ENCODE measurements around the gene ADAD2. TPM values are rescaled to one million over a fixed set of nuclear protein-coding genes. Genes with fewer than 3 reads are reported as not detected.

Gene ADAD2
- total RNA-seq: not detected in 2 replicates

DNA sequence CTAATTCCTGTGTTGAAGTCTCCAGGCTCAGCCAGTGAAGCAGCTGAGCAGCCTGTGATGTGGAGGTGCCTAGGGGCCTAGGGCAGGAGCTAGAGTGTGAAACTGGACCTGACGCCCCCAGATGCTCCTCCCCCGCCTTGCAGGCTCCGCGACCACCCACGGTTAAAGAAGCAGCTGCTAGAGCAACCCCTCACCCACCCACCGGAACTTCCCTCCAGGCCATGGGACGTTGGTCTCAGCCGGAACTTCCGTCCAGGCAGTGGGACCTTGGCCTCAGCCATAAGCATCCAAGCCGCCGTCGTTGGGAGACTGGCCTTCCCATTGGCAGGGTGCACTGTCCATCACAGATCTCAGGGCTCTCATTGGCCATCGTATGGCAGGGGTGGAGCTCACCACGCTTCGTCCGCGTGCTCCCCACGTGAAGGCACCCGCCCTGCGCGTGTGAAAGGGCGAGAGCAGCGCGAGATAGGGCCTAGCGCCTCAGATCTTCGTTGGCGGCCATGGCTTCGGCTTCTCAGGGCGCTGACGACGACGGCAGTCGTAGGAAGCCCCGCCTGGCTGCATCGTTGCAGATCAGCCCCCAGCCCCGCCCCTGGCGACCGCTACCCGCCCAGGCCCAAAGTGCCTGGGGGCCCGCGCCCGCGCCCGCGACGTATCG, at the start of gene ADAD2:
TSS of gene ADAD2 (plus strand) at position 427 of the 658 bp plus-strand sequence. CDS start at position 501, 74 bp downstream.

DNA sequence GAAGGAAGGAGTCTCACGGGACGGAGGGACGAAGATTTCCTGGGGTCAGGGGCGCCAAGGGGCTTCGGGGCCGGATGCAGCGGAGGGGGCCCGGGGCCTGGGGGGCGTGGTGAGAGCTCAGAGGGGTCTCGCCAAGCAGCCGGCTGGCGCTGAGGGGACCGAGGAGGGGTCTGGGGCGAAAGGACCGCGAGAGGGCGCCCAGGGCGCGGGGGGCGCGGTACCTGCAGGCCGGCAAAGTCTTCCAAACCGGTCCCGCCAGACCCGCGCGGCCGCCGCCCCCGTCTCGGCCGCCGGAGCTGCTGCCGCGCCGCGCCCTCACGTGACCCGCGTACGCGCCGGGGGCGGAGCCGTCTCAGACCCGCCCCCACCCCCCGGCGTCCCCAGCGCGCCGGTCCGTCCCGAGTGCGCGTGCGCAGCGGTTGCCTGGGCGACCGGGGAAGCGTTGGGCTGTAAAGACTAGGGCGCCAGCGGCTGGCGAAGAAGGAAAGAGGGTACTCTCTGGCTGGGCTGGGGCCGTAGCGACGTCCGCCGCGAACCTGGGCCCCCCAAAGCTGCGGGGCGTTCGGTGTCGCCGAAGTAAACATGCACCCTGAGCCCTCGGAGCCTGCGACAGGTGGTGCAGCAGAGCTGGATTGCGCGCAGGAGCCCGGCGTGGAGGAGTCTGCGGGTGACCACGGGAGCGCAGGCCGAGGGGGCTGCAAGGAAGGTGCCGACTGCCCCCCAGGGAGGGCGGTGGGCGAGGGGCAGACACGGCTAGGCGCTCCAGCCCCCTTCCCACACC, 45.9 kb upstream of the ADAD2 start, which contains the start of the genes DNAAF1 and HSDL1:
TSS of gene DNAAF1 (plus strand) at position 450 of the 781 bp plus-strand sequence. CDS start at position 583, 133 bp downstream.
TSS of gene HSDL1 (minus strand) at position 319 of the 781 bp plus-strand sequence. CDS start 13,856 bp downstream, outside the sequence.

DNA sequence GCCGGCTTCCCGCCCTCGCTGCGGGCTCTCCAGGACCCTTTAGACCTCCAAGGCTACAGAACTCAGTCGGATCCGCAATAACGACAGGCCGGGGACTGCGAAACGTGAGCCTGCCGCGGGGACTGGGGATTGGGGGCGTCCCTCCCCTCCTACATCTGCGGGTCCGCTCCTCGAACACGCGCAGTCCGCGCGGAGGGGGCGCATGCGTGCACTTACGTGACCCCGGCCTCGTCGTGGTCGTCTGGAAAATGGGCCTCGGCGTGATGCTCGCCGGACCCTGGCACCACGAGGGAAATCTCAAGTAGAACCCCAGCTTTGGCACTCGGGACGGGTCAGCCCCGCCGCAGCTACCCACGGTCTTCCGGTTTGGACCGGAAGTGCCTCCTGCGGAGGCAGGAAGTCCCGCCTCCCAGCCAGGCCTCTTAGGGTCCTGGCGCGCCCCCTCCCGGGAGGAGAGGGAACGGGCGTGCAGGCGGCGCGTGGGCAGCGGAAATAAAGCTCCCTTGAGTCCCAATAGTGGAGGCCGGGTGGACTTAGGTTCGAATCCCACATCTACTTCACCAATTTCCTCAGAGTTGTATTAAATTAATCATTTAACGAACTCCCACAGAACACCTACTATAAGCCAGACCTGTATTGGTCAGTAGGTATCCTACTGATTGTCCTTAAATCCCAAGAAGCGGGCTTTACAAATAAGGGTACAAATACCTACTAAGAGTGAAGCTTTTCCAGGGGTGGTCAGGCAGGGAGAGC, 4.1 kb upstream of the ADAD2 start, which contains the start of gene TAF1C:
TSS of gene TAF1C (minus strand) at position 373 of the 753 bp plus-strand sequence. CDS start 2,069 bp downstream, outside the sequence.

DNA sequence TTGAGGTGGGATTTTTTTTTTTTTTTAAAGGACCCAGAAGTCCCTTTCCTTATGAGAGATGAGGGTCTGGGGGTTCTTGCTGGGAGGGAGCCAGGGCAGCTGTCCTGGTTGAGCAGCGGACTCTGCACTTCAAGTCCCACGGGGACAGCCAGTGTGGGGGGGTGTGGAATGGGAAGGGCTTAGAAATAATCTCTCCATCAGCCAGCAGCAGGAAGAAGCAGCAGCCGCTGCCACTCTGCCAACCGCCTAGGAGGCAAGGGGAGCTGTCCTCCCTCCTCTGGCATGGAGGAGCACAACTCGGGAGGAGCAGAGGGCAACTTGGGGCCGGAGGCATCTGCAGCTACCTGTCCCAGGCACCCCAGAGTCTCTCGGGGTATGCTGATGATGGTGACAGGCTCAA, 49.0 kb downstream of the ADAD2 start, which contains the start of gene KCNG4:
TSS of gene KCNG4 (minus strand) at position 104 of the 400 bp plus-strand sequence. CDS start 2,527 bp downstream, outside the sequence.

Other genes with a start within 250 kb of the ADAD2 start
- gene OSGIN1, start 237.9 kb upstream of the ADAD2 start, total RNA-seq: 3.8 and 10.3 TPM in 2 replicates
- gene NECAB2, start 222.9 kb upstream of the ADAD2 start, total RNA-seq: under 0.01 and 0.83 TPM in 2 replicates
- gene SLC38A8, start 148.4 kb upstream of the ADAD2 start, total RNA-seq: 0.17 TPM in 1 of 2 replicates, not detected in the other
- 105 and 136 TPM in 2 replicates for gene MBTPS1, start 74.2 kb upstream of the ADAD2 start, total RNA-seq
- gene HSDL1, start 46.0 kb upstream of the ADAD2 start, total RNA-seq: 17.5 and 27.2 TPM in 2 replicates
- gene DNAAF1, start 45.8 kb upstream of the ADAD2 start, total RNA-seq: under 0.01 and 0.33 TPM in 2 replicates
- 23.0 and 23.1 TPM in 2 replicates for gene TAF1C, start 4.1 kb upstream of the ADAD2 start, total RNA-seq
- gene KCNG4, start 48.9 kb downstream of the ADAD2 start, total RNA-seq: not detected in 2 replicates
- gene WFDC1, start 103.7 kb downstream of the ADAD2 start, total RNA-seq: 0.44 and 3.6 TPM in 2 replicates
- gene ATP2C2, start 177.4 kb downstream of the ADAD2 start, total RNA-seq: not detected in 2 replicates